GM19397 (cell line): Measurements from ENCODE around the gene TMEM182.
A peak's percentile ranks its signal among the peaks of the same experiment; 100 is the strongest.

Source experiments
- ATAC-seq: cut with Tn5 transposase; IDR thresholded peaks from one replicate; pipeline ENCODE4 v1.9.1; 2021; ENCODE audit warnings: mild to moderate bottlenecking, moderate library complexity; ENCODE audit not compliant: unreplicated experiment

The TMEM182 gene

DNA sequence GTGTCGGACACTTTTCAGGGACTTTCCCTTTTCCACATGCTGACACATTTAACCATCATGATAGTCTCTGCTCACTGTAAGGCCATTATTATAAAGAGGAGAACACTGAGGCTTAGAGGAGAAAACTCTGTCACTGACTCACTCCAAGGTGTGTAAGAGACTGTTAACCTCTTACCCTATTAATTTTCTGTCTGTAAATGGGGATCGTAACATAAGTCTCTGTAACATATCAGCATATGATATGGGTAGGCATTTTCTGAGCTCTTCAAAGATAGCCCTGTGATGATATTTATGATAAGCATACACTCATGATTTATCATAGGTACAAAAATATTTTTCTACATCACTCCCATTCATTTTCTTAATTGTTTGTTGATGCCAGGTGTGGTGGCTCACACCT, 36.4 kb downstream of the TMEM182 start:
- no peak for ATAC-seq

- ATAC-seq: no peak
Measured at GRCh38 chr2:102801098-102801718, 39.4 kb downstream of the TMEM182 start.

GRCh38 chr2:102801858-102802699, 40.2 kb downstream of the TMEM182 start:
- ATAC-seq: no peak

DNA sequence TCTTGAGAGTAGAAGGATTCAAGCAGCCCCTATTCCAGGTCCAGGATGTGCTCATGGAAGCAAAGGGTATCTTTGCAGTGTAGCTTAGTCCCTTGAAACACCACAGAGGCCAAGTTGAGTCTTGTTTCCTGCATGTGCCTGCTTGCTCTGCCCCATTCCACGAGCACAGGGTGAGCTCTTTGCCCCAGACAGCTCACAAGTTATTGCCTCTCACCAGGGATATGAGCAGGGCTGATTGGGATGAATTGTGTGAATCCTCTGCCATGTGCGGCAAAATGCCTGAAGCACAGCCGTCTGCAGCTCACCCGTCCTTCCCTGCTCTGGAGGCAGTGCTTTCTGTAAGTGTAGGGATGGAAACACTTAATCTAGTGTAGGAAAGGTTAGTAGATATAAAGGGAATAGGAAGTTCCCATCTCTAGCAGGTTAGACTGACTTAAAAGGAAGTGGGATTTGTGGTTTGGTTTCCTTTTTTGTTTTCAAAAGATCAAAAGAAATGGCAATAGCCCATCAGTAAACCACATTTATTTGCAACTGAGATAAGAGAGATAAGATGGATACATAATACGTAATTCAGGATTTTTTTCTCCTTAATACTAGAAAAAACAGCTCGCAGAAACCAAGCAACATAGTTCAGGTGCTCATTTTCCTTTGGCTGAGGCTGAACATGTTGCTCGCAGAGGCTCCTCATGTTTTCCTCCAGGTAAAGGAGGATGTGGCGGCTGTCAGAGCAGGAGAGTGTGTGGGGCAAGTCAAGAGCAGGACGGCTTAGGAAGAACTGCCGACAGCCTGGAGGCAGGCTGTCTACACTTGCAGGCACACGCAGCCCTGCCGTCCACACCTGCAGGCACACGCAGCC, 41.4 kb downstream of the TMEM182 start:
- ATAC-seq: no peak

GRCh38 chr2:102803897-102804217, 42.0 kb downstream of the TMEM182 start:
- no peak for ATAC-seq

- peak; percentile 72 for ATAC-seq
Measured at GRCh38 chr2:102806250-102806837, 44.5 kb downstream of the TMEM182 start.

DNA sequence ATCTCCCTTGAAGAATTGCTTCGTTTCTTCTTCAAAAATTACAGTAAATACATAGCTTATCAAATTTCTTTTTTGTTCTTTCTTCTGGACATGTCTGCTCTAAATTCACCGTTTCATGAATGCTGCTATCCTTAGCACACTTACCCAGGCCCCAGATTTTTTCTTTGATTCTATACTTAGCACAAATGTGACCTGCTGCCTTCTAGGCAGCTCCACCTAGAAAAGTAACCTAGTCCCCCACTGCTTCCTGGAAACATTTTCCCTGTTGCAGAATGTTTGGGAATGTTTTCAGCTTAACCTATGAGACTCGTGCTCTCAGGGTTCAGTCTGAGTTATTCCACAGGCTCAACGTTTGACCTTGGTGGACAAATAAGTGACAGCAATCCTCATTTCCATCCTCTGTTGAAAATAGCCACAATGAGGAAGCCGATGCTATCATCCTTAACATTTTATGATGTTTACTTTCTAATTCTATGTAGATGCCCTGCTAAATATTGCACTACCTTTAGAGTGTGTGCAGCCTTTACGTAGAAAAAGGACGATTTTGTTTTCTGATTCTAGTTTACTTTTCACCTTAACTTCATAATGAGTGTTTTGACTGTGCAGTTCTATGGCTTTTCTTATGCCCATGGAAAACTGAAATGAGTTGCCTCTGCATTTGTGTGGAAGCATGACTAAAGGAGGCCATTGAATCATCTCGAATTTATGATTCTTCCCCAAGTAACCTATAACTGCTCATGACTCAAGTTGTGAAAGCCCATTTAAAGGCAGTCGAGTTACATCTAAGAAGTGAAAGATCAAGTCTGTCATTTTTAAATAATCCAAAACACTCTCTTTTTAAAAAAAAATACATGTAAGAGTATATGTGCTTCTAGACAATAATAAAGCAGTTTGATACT, 47.7 kb downstream of the TMEM182 start:
- no peak for ATAC-seq

GRCh38 chr2:102815285-102815684, 53.5 kb downstream of the TMEM182 start:
- no peak for ATAC-seq

DNA sequence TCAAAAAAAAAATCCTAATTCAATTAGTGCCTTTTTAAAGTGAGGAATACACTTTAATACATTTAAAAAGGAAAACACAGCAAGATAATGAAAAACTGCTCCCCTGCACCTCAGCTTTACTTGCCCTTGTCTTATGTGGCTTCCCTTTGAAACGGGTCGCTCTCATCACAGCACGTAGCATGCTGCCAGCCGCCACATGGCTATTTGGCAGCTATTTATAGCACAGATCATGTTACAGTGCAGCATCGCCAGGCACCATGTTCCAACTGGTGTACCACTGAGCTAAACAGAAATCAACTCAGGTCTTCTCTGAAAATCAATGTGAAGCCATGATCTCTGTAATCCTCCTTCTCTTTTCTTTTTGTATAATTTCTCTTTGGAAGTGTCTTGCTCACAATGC, 65.1 kb downstream of the TMEM182 start:
- ATAC-seq: no peak

DNA sequence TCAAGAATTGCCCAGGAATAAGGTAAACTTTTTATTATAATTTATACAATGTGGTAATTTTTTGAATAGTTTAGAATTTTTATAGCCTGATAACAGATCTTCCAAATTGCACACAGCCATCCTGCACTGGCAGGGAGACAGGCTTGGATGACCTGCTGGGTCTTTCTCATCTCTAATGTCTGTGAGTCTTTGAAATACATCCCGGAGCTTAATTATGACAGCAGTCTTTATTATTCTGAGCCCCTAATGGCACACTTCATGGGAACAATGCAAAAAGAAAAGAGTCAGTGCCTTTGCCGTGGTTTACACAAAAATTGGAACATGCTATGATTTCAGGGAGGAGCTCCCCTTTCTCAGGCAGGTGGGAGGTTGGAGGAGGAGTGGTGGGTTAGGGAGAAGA, 71.0 kb downstream of the TMEM182 start:
- no peak for ATAC-seq

GRCh38 chr2:102834523-102835273, 72.9 kb downstream of the TMEM182 start:
- no peak for ATAC-seq

DNA sequence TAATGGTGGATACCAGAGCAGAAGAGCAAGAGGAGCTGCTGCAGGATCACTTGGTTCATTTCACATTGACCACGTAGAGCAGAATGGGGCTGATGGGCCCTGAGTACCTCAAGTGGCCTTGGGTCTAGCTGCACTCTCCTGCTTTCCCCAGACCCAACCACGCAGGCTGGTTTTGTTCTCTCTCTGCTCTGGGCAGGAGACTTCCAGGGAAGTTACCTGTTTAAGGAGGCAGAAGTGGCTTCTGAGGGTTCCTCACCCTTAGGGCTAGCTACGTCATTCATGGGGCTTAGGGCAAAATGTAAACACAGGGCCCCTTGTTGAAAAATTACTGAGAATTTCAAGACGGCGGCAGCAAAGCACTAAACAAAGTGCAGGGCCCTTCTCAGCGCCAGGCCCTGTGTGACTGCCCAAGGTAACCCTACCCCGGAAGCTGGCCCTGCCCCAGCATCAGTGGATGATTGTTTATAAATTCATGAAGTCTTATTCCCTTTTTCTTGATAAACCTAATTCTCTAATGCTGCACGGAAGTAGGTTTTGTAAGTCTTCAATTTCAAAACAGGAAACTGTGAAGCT, 75.9 kb downstream of the TMEM182 start:
- no peak for ATAC-seq

GRCh38 chr2:102839668-102840388, 78.0 kb downstream of the TMEM182 start:
- ATAC-seq: no peak

DNA sequence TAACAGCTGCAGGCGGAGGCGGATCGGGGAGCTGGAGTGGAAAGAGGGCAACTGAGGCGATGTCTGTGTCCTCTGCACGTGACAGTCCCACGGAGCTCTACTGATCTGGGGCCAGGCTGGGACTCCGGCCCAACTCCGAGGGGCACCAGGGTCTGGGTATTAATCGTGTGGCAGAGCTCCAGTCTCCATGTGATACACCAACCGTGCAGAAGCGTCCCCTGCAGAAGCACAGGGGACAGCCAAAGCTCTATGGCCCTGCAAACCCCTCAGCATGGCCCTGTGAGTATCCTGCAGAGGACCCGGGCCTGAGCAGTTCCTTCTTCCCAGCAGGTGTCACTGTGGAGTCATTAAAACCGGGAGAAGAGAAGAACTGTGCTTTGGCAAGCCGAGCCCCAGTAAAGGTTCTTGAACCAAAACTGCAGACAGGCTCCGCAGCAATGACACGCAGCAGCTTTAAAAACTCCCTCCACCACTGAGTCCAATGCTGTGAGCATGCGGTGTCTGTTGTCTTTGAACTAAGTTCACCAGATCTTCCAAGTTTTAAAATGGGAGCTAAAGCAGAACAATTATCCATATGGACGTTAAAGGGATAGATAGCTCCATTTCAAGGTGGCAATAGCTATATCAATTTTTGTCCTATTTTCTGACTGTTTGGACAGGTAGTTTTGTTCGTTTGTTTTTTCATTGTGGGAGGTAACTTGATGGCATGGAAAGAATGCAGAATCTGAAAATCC, 79.4 kb downstream of the TMEM182 start:
- ATAC-seq: peak; percentile 76

DNA sequence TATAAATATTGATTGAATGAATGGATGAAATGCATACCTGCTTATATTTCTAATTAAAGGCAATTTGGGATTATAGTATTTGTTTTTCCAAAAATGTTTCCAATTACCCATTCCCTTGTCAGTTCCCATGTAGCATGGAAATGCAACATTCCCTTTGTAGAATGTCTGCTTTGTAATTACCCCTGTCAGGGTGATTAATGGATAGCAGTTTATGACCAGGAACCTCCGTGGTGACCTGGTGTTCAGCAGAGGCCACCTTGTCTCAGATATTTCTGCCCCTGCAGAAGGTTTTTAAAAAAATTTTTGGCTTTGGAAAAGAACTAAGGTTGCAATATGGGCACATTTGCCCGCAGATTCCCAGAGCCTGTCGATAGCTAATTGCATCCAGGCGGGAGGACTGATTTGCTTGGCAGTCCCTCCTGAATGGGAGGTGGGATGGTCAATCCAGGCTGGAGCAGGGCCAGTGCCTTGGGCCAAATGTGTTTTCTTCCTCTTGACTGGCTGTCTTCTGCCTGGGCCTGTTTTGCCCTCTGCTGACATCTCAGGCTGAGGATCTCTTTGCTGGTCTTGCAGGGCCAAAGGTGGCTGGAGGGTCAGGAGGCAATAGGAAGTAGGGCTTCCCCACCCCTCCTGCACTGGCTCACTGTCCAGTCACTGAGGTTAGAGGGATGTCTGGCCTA, 82.1 kb downstream of the TMEM182 start:
- no peak for ATAC-seq

- ATAC-seq: no peak
Measured at GRCh38 chr2:102844911-102845310, 83.1 kb downstream of the TMEM182 start.

GRCh38 chr2:102848366-102848839, 86.6 kb downstream of the TMEM182 start:
- no peak for ATAC-seq
